Stimulated activated CD8-positive, alpha-beta memory T cell treated with anti-CD3 and anti-CD28 coated beads, Interleukin-2, amount 100 ng/mL, for 1 hour (primary cell): ENCODE data around the gene CPNE7.

Experiments
- DNase-seq, 2 donors: peaks; one replicate each; pipeline ENCODE4 v3.0.0-alpha.2; 2020; ENCODE audit warnings: low read depth in 2 of 2

CPNE7 gene

GRCh38 chr16:89549007-89549700 is 26.4 kb upstream of the CPNE7 start:
- no peak for DNase-seq

GRCh38 chr16:89550421-89551007 is 25.0 kb upstream of the CPNE7 start:
- no peak for DNase-seq

GRCh38 chr16:89552329-89552728 is 23.2 kb upstream of the CPNE7 start:
- DNase-seq: no peak

- DNase-seq: no peak
These were observed 22.6 kb upstream of the CPNE7 start for GRCh38 chr16:89552913-89553312.

GRCh38 chr16:89553733-89554132 is 21.8 kb upstream of the CPNE7 start:
- DNase-seq: no peak

GRCh38 chr16:89554343-89554742 is 21.2 kb upstream of the CPNE7 start:
- no peak for DNase-seq

- no peak for DNase-seq
These were observed 20.3 kb upstream of the CPNE7 start for GRCh38 chr16:89555265-89555664.

GRCh38 chr16:89555780-89556179 is 19.8 kb upstream of the CPNE7 start:
- DNase-seq: no peak

- DNase-seq: peak; percentile 59 to 62
These were observed 18.5 kb upstream of the CPNE7 start for GRCh38 chr16:89556750-89557689.

GRCh38 chr16:89557690-89558490 is 17.7 kb upstream of the CPNE7 start:
- DNase-seq: no peak

- peak; percentile 78 to 84 for DNase-seq
These were observed 15.0 kb upstream of the CPNE7 start, which contains the start of gene RPL13 for GRCh38 chr16:89560378-89561141. Gene RPL13, plus strand, starts transcription at chr16:89560682. Its CDS starts 278 bp downstream, at chr16:89560960.

- DNase-seq: no peak
These were observed 14.2 kb upstream of the CPNE7 start for GRCh38 chr16:89561142-89561883.

- no peak for DNase-seq
These were observed 13.5 kb upstream of the CPNE7 start for GRCh38 chr16:89561884-89562599.

- DNase-seq: no peak
These were observed 12.6 kb upstream of the CPNE7 start for GRCh38 chr16:89562939-89563338.

- DNase-seq: no peak
These were observed 11.7 kb upstream of the CPNE7 start for GRCh38 chr16:89563639-89564392.

- no peak for DNase-seq
These were observed 10.9 kb upstream of the CPNE7 start for GRCh38 chr16:89564476-89565255.

- DNase-seq: no peak
These were observed 10.4 kb upstream of the CPNE7 start for GRCh38 chr16:89565256-89565505.
